HG02678 (cell line): ENCODE data around the gene SUGCT.

Experiments
- ATAC-seq: cut with Tn5 transposase; IDR thresholded peaks from one replicate; pipeline ENCODE4 v1.9.1; 2021; ENCODE audit warnings: mild to moderate bottlenecking, moderate library complexity; ENCODE audit not compliant: unreplicated experiment

SUGCT gene

GRCh38 chr7:40755438-40755837 lies 620.6 kb downstream of the SUGCT start:
- no peak for ATAC-seq

- no peak for ATAC-seq
Observed at GRCh38 chr7:40757109-40757508, 622.3 kb downstream of the SUGCT start.

GRCh38 chr7:40758590-40758989 lies 623.8 kb downstream of the SUGCT start:
- ATAC-seq = no peak

GRCh38 chr7:40760293-40760964 lies 625.6 kb downstream of the SUGCT start:
- no peak for ATAC-seq

- no peak for ATAC-seq
Observed at GRCh38 chr7:40760987-40761386, 626.2 kb downstream of the SUGCT start.

- no peak for ATAC-seq
Observed at GRCh38 chr7:40761762-40762560, 627.2 kb downstream of the SUGCT start.

GRCh38 chr7:40763319-40764287 lies 628.8 kb downstream of the SUGCT start:
- no peak for ATAC-seq

GRCh38 chr7:40765639-40766038 lies 630.8 kb downstream of the SUGCT start:
- ATAC-seq = no peak

- ATAC-seq = no peak
Observed at GRCh38 chr7:40772096-40772495, 637.3 kb downstream of the SUGCT start.

- no peak for ATAC-seq
Observed at GRCh38 chr7:40773656-40774055, 638.9 kb downstream of the SUGCT start.

GRCh38 chr7:40775877-40776276 lies 641.1 kb downstream of the SUGCT start:
- ATAC-seq = no peak

GRCh38 chr7:40777730-40778312 lies 643.0 kb downstream of the SUGCT start:
- ATAC-seq = no peak

- no peak for ATAC-seq
Observed at GRCh38 chr7:40780460-40780859, 645.7 kb downstream of the SUGCT start.

GRCh38 chr7:40782836-40783235 lies 648.0 kb downstream of the SUGCT start:
- no peak for ATAC-seq

GRCh38 chr7:40784176-40784575 lies 649.4 kb downstream of the SUGCT start:
- no peak for ATAC-seq

GRCh38 chr7:40786909-40787308 lies 652.1 kb downstream of the SUGCT start:
- no peak for ATAC-seq

GRCh38 chr7:40793132-40793531 lies 658.3 kb downstream of the SUGCT start:
- ATAC-seq = no peak

- ATAC-seq = no peak
Observed at GRCh38 chr7:40795607-40796006, 660.8 kb downstream of the SUGCT start.

GRCh38 chr7:40796723-40797122 lies 661.9 kb downstream of the SUGCT start:
- no peak for ATAC-seq

GRCh38 chr7:40798613-40799012 lies 663.8 kb downstream of the SUGCT start:
- no peak for ATAC-seq
